Stimulated activated CD4-positive, alpha-beta T cell treated with anti-CD3 and anti-CD28 coated beads, Interleukin-1b, Interleukin-23, amount 100 ng/mL, for 4 hours (primary cell): ENCODE results near the gene TCAF1.
"Not testable (repeated sequence)": the region's sequence is repeated elsewhere in the genome, so short reads cannot be mapped to it uniquely, and the experiment has no call there.

ENCODE experiments used
- DNase-seq, 2 donors: peaks; one replicate each; pipeline ENCODE4 v3.0.0-alpha.2; 2020; ENCODE audit warnings: low read depth in 2 of 2

The TCAF1 gene

DNA sequence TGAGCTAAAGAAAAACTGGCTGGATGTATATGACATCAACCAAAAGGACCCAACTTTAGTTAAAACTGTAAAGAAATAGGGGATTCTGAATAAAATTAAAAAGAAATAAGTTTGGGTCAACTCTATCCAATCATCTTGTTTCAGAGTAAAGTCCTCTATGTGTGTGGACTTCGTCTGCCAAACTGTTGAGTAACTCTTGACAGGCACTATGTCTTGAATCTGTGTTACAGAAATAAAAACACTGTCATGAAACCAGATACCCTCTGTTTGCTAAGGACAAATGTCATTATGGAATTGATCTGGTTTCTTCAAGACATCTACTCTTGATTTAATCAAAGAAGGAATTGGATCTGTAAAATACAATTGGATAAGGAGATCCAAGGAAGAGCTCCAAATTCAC, 46.5 kb downstream of the TCAF1 start:
- not testable (repeated sequence) for DNase-seq

DNA sequence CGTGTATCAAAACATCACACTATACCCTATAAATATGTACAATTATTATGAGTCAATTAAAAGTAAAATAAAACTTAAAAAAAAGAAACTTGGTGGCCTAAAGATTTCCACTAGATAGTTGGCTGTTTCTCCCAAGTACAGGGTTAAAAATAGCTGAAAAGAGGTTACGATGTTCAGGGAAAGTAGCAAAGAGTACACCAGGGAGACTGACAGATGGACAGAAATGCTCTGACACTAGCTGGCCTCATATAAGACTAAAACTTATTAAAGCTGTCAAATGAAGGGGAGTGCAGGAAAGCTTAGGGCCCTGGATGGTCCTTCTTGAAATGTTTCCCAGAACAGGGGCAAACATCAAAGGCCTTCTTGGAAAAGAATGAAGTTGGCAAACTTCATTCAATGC, 51.3 kb downstream of the TCAF1 start:
- DNase-seq: no peak

DNA sequence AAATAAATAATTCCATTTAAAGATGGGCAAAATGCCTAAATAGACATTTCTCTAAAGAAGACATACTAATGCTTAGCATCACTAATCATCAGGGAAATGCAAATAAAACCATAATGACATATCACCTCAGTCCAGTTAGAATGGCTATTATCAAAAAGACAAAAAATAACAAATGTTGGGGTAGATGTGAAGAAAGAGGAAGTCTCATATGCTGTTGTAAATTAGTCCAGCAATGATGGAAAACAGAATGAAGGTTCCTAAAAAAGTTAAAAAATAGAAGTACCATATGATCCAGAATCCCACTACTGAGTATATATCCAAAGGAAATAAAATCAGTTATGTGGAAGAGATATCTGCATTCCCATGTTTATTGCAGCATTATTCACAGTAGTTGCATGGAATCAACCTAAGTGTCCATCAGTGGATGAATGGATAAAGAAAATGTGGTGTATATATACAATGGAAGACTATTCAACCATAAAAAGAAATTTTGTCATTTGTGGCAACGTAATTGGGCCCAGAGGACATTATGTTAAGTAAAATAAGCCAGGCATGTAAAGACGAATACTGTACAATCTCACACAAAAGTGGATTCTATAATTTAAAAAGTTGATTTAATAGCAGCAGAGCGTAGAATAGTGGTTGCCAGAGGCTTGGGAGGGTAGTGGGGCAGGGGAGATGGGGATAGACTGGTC, 52.0 kb downstream of the TCAF1 start:
- DNase-seq: no peak

DNA sequence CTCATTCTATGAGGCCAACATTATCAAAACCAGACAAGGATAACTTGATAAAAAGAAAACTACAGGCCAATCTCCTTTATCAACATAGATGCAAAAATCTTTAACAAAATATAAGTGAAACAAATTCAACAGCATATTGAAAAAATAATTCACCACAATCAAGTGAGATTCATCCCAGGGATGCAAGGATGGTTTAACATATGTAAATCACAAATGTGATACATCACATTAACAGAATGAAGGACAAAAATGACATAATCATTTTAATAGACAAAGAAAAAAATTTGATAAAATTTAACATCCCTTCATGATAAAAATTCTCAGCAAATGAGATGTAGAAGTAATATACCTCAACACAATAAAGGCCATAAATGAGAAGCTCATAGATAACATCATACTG, 53.8 kb downstream of the TCAF1 start:
- no peak for DNase-seq

DNA sequence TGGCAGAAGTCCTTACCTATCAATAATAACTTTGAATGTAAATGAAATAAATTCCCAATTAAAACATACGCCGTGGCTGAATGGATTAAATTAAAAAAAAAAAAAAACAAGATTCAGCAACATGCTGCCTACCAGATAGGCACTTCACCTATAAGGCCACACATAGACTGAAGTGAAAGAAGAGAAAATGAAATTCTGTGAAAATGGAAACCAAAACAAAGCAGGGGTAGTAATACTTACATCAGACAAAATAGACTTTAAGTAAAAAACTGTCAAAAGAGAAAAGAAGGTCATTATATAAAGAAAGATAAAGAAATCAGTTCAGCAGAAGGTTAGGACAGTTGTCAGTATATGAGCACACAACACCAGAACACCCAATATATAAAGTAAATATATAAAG, 55.3 kb downstream of the TCAF1 start:
- no peak for DNase-seq

DNA sequence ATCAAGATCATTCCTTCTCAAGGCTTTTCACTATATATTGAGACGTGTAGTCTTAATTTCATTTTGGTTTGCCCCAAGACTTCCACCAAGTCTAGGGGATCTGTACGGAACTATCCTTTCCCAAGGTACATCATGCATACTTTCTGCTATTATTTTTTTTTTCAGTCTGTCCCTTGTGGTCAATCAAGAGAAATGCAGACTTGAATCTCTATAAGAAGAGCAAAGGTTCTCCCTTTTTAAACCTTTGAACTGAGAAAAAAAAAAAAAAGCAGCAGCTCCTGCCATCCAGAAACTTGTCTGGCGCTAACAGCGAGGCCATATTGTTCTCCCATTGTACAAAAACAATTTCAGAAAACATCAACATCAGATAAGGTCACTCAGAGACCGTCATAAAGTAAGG, 60.3 kb downstream of the TCAF1 start:
- not testable (repeated sequence) for DNase-seq

DNA sequence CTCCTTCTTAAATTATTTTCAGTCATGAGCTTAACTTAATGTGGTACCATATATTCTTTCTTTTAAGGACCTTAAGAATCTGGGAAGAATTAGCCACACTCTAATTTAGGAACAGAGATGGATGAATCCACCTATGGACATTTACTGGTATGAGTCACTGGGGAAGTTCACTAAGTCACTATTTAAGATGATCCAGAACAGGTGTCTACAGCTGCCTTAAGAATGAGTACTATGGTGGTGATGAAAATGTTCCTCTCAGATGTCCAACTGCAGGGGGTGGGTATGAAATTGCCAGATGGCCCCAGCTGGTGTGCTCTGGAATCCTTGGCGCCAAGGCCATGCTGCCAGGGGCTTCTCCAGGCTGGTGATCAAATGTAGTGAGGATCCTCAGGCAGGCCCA, 61.9 kb downstream of the TCAF1 start:
- DNase-seq: not testable (repeated sequence)

DNA sequence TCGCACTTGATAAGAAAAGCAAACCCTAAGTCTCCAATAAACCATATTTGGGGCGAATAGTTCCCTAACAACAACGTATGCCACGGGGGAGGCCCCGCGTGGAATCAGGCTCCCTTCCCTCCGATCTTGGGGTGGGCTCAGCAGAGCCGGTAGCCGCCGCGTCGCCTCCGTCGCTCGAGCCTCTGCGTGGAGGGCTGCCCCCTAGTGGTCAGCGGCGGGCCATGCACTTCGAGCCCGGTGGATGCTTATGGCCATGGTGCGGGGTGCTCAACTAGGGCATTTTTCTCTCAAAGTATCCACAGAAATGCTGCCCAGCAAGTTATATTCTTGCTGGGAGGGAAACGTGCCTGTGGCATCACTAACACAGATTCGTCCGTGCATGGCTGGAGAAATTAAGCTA, 64.8 kb downstream of the TCAF1 start:
- DNase-seq: peak; percentile 97

DNA sequence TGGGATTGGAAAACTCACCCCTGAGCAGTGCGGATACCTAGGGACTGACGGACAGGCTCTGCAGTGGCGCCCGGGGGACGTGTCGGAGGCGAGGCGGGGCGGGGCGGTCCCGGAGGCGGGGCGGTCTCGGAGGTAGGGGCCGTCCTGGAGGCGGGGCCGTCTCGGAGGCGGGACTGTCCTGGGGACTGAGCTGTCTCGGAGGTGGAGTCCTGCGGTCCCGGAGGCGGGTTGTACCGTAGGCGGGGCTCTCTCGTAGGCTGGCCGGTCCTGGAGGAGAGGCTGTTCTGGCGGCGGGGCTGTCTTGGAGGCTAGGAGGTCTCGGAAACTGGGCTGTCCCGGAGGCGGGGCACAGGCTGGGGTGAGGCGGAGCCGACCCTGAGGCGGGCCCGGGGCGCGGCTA, 65.4 kb downstream of the TCAF1 start:
- DNase-seq: peak; percentile 89 to 94

DNA sequence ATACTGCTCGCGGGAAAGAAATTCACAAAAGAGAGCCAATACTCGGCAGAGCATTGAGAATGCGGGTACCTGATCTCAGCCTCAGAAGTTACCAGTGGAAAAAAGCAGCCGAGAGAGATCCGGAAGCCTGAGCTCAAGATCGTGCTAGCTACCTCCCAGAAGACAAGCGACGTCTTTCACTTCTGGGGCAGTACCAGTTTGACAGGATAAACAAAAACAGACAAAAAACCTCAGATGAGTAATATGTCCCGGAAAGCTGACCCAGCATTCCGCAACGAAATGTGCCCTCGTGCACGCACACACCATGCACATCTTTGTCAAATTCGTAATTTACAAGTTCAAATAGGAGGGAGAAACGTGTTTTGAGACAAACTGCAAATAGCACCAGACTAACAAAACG, 65.9 kb downstream of the TCAF1 start:
- not testable (repeated sequence) for DNase-seq

DNA sequence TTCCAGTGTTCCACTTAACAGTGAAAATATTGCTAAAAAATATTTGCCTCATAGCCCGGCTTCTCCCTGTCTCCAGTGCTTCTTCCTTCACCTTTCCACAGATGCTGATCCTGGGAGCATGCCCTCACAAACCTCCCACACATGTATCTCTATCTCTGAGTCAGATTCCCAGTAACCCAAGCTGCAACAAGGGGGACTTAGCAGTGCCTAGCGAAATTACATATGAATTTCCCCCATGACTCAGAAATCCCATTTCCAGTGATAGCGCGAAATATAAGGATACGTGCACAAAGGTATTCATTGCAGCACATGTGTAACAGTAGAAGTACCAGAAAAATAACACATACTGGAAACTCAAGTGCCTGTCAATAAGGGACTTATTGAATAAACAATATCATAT, 75.4 kb downstream of the TCAF1 start:
- not testable (repeated sequence) for DNase-seq

DNA sequence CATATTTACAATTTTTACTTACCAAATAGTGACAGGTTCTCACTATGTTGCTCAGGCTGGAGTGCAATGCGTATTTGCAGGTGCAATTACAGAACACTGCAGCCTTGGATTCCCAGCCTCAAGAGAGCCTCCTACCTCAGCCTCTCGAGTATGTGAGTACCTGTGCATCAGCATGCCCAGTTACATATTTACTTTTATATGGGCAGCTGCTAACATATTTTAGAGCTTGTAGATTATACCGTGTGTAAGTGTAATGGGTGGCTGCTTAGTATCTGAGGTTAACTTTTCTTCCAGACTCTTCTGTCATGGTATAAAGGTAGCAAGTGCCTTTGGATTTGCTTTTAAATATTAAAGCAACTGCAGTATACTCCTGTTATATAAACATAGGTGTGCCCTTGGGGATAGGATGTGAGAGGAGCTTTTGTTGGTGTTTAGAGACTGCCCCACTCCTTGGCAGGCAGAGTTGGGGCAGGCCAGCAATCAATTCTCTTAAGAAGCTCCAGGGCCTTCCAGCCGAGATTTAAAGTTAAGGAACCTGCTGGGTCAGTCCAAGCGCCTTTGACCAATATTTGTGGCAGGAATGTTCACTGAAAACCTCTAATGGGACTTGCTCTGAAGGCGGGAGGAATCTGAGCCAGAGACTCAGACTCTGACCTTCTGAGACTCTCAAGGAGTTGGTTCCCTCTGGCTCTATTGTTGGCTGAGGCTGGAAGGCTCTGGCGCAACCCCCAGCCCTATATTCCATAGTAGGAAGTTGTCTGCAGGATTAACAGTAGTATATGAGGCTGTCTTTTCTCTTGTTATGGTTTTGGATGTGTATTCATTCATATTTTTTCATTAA, 77.5 kb downstream of the TCAF1 start:
- DNase-seq: not testable (repeated sequence)

DNA sequence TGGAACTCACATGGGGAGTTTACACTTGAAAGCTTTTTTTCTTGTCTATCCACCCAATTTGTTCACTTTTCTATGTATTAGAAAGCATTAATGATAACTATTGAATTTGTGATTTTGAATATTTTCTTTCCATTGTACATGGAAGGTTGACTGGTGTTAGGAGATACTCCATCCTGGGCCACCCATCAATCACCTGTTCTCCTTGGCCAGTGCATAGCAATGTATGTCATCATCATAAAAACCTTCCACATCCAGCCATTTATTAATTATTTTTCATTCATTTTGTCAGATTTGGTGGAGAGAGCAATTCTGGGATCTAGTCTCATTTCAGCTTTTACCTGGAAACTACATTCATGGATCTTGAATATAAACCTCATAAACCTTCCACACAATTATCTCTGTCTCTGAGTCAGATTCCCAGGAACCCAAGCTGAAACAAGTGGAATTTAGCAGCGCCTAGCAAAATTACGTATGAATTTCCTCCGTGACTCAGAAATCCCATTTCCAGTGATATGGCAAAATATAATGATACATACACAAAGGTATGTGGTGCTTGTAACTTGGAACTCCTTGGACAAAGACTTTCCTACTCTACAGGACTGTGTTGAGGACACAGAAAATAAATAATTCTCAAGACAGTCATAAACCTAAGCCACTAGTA, 78.2 kb downstream of the TCAF1 start:
- not testable (repeated sequence) for DNase-seq

DNA sequence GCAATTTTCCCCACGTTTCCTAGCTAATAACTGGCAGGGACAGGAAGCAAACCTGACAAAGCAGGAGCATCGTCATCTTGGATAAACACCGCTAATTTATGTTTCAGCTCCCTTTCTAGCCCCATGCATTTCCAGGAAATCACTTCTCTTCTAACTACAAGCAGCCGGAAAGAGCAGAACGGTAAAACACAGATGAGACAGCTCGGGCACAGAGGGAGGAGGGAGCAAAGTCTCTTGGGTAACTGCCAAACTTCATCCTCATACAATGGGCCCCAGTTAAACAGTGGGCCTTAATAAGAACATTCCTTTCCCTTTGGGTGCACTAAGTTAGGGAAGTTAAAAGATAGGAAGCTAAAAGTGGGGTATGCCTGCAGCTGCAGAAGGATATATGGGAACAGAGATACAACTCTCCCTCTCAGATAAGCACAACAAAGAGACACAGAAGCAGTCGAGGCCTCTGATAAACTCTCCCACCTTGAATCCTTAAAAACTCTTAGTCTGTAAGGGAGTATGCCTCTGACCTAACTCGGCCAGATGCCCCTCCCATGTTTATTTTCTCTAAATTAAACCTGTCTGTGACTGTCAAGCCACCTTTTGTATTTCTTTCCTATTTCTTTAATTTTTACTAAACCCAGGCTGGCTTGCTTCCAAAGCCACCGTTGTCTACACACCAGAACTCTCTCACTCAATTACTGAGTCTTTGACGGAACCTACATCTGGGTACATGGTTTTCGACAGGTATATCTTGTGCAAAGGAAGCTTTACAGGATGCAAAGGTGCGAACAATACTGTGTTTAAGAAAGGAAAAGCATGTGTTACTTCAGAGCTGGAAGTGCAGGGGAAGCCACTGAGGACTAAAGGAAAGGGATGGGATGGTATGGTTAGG, 80.3 kb downstream of the TCAF1 start:
- DNase-seq: not testable (repeated sequence)

DNA sequence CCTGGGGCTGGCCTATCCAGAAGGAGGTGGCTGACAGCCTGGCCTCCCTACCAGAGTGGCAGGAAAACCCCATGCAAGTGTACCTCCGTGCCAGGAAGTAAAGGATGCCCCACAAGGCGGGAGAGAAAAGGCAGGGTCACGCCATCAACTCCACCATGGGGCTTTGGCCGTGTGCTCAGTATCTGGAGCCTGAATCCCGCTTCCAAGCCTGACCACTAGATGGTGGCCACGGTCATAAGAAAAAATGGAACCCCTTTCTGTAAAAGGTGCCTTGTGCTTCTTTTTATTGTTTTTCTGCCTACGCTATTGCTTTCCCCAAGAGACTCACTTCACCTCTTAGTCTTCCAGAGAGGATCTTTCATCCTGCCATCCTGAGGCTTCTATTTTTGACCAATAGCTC, 84.1 kb downstream of the TCAF1 start:
- DNase-seq: not testable (repeated sequence)

DNA sequence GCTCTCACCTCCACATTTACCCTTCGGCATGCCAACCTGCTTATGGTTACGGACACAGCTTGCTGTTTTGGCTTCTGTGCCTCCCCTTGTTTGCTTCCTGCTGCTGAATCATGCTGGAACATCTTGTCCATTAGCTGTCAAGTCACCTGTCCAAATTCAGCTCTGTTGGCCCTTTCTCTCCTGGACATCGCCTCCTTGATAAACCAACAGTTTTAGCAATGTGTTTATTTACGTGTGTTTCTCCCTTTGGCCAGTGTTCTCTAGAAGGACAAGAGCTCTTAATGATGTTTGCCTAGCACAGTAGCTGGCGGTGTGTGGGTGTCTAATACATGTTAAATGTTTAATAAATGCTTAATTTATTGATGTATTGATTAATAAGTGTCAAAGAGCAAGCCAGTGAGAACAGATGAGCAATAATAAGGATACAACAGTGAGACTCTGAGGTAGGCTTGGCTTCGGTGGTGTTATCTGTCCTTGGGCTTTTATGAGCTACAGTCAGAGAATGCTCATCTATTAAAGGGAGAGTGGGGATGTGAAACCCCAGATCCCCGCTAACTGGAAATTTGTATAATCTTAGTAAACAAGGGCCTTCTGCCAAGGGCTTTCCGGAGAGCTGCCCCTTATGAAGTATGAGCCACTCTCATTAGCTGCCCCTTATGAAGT, 85.4 kb downstream of the TCAF1 start:
- DNase-seq: not testable (repeated sequence)

DNA sequence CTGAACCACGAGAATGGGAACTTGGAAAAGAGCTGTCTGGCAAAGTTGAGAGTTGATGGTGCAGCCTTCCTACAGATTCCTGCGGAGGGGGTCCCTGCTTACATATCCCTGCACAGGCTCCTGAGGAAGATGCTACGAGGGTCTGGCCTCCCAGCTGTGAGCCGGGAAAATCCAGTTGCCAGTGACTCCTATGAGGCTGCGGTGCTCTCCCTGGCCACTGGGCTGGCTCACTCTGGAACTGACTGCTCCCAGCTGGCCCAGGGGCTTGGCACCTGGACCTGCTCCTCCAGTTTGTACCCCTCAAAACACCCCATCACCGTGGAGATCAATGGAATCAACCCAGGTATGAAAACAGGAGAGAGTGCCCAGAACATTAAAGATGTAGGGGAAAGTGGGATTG, 91.3 kb downstream of the TCAF1 start:
- DNase-seq: not testable (repeated sequence)

DNA sequence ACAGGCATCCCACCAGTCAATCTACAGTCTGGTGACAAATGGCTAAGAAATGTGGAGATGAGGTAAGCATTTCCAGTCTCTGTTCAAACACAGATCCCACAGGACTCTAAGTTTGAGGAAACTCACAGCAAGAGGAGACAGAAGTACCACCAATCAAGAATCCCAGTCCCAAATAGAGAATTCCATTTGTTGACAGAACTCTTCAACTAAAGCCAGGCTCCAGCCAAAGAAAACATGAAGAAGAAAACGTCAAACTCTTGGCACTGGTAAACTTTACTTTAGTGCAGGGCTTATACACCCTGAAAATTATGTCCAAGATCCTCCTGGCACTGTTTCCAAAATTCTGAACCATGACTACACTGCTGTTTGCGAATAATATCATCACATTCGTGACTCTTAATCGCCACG, 95.3 kb downstream of the TCAF1 start:
- not testable (repeated sequence) for DNase-seq
